GM18867 (cell line): ENCODE measurements around the gene CNOT6L.

ENCODE experiments used
- ATAC-seq: cut with Tn5 transposase; IDR thresholded peaks from one replicate; pipeline ENCODE4 v1.9.1; 2021; ENCODE audit warnings: mild to moderate bottlenecking, moderate library complexity; ENCODE audit not compliant: unreplicated experiment

CNOT6L gene

GRCh38 chr4:77820649-77821561, 1.7 kb upstream of the CNOT6L start:
- no peak for ATAC-seq

GRCh38 chr4:77819843-77820648, 878 bp upstream of the CNOT6L start:
- ATAC-seq, result peak; percentile 77

DNA sequence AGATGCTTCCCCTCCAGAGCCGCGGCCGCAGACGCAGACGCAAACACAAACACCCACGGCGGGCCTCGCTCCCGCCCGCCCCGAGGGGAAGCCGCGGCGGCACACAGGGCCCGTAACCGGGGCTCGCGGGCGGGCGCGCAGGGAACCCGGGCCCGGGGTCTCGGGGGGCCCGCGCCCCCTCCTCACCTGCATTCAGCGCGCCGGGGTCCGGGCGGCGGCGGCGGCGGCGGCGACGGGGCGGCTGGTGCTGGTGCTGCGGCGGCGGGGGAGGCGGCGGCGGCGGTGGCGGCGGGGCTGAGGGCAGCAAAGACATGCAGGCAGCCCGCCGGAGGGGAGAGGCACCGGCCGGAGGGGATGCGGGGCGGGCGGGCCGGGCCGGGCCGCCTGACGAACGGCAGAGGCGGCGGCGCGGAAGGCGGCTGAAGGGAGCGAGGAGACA, 255 bp upstream of the CNOT6L start:
- peak; percentile 19 for ATAC-seq

DNA sequence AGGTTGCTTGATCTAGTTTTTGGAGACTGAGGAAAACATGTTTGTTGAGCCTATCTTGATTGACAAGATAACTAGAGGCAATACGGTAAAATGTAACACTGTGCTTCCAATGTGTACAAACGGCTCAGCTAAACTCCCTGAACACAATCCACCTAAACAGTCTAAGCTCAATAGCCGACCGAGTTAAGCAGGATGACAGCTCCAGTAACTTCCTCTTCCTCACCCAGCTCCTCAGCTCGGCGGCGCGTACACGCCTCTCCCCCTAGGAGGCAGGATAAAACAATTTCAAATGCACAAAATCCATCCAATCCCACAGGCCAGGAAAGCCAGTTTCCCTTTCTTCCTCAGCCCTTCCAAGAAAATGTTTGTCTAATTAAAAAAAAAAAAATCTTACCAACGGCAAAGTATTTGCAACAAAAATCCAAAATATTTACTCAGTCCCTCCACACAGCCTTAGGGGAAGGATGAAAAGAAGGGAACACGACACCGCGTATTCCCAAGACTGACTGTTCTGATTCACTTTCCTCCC, 1.0 kb downstream of the CNOT6L start:
- ATAC-seq, result peak; percentile 15

DNA sequence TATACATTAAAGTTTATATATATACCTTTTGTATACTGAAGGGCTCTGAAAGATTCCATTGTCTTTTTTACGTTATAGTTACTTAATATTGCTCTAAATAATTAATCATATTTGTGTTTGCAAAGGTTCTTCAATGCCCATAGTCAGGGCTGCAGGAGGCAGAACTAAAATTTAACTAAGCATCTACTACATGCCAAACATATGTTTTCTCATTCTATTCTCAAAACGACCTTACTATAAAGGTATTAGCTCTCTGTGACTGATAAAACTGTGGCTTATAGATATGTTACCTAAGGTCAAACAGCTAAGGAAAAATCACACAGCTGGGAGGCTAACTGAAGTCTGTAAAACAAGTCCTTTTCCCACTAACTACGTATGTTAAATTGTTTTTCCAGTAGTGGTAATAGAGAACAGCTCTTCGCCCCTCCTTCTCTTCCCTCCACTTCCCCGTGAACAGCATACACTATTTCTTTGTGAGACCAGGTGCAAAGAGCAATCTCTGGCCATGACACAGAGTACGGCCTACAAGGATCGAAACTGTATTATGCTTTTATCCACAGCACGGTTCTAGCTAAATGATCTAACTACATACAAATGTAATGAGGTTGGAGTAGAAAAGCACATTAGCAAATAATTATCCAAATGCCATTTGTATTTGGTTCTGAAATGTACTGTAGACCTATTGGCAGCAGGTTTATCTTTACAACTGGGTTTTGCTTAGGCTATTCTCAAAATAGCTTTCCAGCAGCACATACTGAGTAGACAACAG, 1.7 kb downstream of the CNOT6L start:
- no peak for ATAC-seq

DNA sequence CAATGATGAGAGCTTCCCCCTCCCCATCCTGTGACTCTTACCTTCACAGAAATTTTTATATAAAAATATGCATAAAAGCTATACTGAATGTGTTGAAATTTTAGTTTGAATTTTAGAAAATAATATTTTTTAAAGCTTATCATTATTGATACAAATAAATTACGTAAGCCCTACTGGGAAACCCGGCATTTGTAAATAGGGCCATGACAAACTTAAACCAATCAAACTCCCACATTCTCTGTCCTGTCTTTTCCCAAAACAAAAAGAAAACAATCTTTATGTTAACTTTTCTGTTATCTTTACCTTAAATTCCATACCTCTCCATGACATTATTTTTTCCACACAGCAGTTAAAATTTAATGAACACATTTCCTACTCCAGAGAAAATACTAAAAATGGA, 2.6 kb downstream of the CNOT6L start:
- no peak for ATAC-seq

DNA sequence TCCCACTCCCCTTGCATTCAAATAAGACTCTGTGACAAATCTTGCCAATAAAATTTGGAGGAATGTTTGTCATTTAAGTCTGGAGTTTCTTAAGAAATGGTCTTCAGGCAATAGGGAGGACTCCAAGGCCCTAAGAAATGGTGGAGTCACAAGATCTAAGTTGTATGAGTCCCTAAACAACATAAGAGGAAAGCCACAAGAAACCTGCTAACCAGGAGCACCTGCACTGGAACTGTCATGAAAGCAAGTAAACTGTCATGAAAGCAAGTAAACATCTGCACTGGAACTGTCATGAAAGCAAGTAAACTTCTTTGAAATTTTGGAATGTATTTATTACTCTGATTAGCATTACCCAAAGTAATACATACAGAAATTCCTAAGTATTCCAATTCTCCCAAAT, 3.5 kb downstream of the CNOT6L start:
- ATAC-seq, result no peak

DNA sequence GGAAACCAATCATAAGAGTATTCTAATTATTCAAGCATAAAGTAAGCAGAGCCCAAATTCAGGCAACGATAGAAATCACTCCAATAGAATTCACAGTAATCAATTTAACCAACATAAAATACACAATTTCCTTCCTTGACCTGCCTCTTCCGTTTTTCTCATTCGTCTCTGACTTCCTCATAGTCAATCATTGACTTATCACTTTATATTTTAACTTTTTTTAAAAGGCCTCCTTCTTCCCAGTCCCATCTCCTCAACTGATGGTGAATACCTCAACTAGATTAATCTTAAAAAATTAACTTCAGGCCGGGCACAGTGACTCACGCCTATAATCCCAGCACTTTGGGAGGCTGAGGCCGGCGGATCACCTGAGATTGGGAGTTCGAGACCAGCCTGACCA, 13.3 kb downstream of the CNOT6L start:
- no peak for ATAC-seq

- ATAC-seq, result no peak
These were observed 14.7 kb downstream of the CNOT6L start for GRCh38 chr4:77804471-77804870.

DNA sequence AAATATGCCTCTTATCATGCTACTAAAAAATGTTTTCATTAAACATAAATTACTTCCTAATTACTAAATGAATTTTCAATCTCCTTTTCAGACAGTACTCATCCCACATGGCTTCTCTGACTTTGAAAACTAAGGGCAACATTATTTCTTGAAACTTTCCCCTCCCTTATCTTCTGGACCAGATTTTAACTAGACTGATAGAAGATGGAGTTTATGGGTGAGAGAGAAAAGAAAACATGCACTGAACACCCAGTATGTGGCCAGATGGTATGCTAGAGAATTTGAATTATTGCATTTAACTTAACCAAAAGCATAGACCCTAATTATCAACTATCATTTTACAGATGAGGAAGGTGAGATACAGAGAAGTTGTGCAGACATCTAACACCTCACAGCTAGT, 16.8 kb downstream of the CNOT6L start:
- no peak for ATAC-seq

- ATAC-seq, result no peak
These were observed 17.9 kb downstream of the CNOT6L start for GRCh38 chr4:77801260-77801608.

- no peak for ATAC-seq
These were observed 18.5 kb downstream of the CNOT6L start for GRCh38 chr4:77800483-77801259.

DNA sequence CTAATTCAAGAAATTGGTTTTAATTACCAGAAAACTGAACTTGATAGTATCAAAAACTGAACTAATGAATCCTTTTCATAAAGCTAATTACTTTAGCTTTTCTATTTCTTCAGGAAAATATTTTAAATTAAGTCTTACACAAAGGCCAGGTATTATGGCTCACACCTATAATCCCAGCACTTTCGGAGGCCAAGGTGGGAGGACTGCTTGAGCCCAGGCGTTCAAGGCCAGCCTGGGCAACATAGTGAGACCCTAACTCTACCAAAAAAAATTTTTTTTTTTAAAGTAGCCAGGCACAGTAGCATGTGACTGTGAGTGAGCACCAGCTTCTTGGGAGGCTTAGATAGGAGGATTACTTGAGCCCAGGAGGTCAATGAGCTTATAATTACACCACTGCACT, 19.1 kb downstream of the CNOT6L start:
- ATAC-seq, result no peak

DNA sequence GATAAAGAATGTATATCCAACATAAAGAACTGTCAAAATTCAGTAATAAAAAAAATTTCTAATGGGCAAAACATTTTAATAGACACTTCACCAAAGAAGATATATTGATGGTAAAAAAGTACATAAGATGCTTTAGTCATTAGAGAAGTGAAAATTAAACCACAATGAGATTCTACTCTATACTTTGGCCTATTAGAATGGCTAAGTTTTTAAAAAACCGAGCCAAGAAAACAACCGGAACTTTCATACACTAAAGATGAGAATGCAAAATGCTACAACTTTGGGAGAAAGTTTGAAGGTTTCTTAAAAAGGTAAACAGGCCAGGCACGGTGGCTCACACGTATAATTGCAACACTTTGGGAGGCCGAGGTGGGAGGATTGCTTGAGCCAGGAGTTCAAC, 20.8 kb downstream of the CNOT6L start:
- peak; percentile 48 for ATAC-seq

GRCh38 chr4:77797239-77797638, 21.9 kb downstream of the CNOT6L start:
- no peak for ATAC-seq

GRCh38 chr4:77795326-77795725, 23.8 kb downstream of the CNOT6L start:
- ATAC-seq, result no peak

- no peak for ATAC-seq
These were observed 29.0 kb downstream of the CNOT6L start for GRCh38 chr4:77790146-77790545.

DNA sequence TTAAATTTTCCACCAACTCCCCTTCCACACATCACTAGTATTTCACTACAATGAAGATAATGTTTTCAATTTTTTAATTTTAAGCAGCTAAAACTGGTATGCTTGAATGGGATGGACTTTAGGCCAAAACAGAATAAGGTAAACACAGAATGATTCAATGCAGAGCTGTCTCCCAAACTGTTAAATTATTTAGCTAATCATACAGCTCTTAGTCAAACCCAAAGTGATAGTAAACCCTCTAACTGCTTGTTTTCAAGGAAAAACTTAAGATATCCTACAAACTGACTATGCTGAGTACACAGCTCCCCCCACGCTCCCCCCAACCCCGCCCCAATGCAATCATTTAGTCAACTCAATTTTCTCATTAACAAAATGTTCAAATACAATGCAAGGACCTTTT, 30.2 kb downstream of the CNOT6L start:
- no peak for ATAC-seq

DNA sequence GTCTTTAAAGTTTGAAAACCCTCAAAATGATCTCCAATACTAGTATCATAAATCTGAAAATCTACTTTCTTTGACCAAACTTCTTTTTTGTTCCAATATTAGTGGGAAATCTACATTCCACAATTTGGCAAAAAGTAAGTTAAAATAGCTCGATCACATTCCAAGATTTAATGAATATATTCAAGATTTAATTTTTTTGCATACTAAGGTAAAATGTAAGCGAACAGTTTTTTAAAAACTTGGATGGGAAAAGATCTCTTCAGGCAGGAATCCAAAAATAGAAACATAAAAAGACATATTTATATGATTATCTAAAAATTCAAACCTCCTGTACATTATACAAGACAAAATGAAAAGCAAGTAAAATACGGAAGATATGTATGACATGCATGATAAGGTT, 31.2 kb downstream of the CNOT6L start:
- no peak for ATAC-seq

DNA sequence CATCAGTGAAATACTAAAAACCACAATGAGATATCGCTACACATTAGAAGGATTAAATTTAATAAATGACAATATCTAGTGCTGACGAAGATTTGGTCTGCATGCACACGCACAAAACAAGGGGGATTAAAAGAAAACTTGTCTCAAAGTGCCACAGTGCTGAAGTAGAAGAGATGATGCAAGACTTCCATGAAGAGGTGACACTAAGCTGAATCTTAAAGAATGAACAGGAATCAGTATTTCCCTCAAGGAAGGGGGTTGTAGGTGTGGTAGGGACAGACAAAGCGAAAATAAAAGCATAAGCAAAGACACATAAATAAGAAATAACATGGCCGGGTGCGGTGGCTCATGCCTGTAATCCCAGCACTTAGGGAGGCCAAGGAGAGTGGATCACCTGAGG, 33.5 kb downstream of the CNOT6L start:
- no peak for ATAC-seq
